Tracheal epithelial cell (primary cell): ENCODE data around the gene MRGPRG. TPM values are rescaled to one million over a fixed set of nuclear protein-coding genes. Genes with fewer than 3 reads are reported as not detected.

Experiments used
- total RNA-seq: library from RNA; depleted of rRNA; stranded (reverse); fragments of >200 nt; gene quantifications from 2 replicates; pipeline ENCODE4 v1.2.1, GENCODE V29; 2014

The MRGPRG gene, protein sequence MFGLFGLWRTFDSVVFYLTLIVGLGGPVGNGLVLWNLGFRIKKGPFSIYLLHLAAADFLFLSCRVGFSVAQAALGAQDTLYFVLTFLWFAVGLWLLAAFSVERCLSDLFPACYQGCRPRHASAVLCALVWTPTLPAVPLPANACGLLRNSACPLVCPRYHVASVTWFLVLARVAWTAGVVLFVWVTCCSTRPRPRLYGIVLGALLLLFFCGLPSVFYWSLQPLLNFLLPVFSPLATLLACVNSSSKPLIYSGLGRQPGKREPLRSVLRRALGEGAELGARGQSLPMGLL
- total RNA-seq, result not detected in 2 replicates

GRCh38 chr11:3218483-3219280 is at the start of gene MRGPRG:
Gene MRGPRG (minus strand): TSS chr11:3218813. CDS start chr11:3218813, 0 bp downstream.

GRCh38 chr11:3231851-3232744 is 13.5 kb upstream of the MRGPRG start, which contains the start of gene MRGPRE:
Gene MRGPRE (minus strand): TSS chr11:3232417. CDS start chr11:3228799, 3,618 bp downstream.

Other genes starting within 250 kb of the MRGPRG start
- gene NAP1L4, start 226.5 kb downstream of the MRGPRG start, total RNA-seq, result 117 and 123 TPM in 2 replicates
- 82.7 and 90.2 TPM in 2 replicates for gene CARS1, start 161.4 kb downstream of the MRGPRG start, total RNA-seq
- 19.8 and 20.7 TPM in 2 replicates for gene OSBPL5, start 53.5 kb downstream of the MRGPRG start, total RNA-seq
- gene MRGPRE, start 13.6 kb upstream of the MRGPRG start, total RNA-seq, result 0.72 TPM in 1 of 2 replicates, not detected in the other
- gene ZNF195, start 160.3 kb upstream of the MRGPRG start, total RNA-seq, result 22.6 and 28.4 TPM in 2 replicates